NCI-H2196 (cell line): ENCODE results near the gene GPR50.

Experiments
- DNase-seq: peaks from one replicate; lab custom pipeline; 2025; ENCODE audit not compliant: unreplicated experiment; lab: John Stamatoyannopoulos, UW

GPR50 gene

GRCh38 chrX:151176231-151176750, at the start of gene GPR50:
TSS of gene GPR50 (plus strand) at chrX:151176584. CDS start at chrX:151176722, 138 bp downstream.
- DNase-seq: no peak

DNA sequence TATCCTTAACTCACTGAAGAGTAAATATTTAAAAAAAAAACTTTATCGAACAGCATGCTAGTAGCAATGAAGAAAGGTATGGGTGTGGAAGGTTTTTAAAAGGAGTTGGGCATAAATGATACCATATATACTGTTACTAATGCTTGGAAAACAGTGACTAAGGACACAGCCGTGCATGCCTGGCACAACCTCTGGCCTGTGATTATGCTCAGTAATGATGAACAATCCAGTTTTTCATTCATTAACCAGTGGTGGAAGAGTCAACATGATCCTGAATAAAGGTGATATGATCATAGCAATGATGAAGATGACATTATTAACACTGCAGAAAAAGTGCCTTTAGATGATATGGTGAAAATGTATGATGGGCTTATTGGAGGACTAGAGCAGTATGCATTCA, 43.9 kb upstream of the GPR50 start:
- DNase-seq: no peak

GRCh38 chrX:151151665-151152267, 24.6 kb upstream of the GPR50 start:
- peak; percentile 45 for DNase-seq

DNA sequence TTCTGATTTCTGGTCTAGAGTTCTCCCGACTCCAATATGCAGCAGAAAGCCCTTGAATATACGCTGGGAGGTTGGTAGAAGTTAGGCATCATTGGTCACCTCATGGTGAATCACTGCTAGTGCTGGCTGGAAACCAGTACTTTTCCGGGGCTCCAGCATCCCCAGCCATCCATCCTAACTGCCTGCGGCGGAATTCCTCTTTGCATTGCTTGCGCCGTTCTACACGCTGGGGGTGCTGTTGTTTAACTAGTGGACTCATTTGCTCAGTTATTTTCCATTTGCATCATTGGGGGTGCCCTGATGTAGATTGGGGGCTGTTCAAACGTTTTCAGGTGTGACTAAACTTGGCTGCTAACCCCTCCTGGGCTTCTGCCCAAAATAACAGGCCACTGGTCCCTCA, 23.3 kb upstream of the GPR50 start:
- no peak for DNase-seq

DNA sequence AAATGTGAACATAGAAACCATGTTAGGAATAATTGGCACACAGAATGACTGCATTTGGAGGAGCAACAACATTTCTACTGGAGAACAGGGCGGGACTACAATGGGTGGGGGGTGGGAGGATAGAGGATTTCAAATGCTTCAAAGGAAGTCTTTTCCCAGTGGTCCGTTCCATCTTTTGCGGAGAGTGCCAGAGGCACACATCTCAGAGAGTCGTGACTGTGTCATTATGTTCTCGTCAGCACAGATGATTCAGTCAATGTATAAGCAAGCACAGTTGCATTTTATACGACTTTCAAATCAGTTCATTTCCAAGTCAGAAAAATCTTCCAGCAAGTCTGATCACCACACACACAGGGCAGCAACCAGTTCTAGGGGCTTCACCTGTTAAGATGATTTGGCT, 22.7 kb upstream of the GPR50 start:
- DNase-seq: no peak

- no peak for DNase-seq
Observed at GRCh38 chrX:151155234-151155633, 21.1 kb upstream of the GPR50 start.

GRCh38 chrX:151161690-151162089, 14.7 kb upstream of the GPR50 start:
- DNase-seq: no peak

- no peak for DNase-seq
Observed at GRCh38 chrX:151167791-151168345, 8.5 kb upstream of the GPR50 start.

GRCh38 chrX:151169783-151170182, 6.6 kb upstream of the GPR50 start:
- no peak for DNase-seq

GRCh38 chrX:151174581-151175282, 1.7 kb upstream of the GPR50 start:
- no peak for DNase-seq

DNA sequence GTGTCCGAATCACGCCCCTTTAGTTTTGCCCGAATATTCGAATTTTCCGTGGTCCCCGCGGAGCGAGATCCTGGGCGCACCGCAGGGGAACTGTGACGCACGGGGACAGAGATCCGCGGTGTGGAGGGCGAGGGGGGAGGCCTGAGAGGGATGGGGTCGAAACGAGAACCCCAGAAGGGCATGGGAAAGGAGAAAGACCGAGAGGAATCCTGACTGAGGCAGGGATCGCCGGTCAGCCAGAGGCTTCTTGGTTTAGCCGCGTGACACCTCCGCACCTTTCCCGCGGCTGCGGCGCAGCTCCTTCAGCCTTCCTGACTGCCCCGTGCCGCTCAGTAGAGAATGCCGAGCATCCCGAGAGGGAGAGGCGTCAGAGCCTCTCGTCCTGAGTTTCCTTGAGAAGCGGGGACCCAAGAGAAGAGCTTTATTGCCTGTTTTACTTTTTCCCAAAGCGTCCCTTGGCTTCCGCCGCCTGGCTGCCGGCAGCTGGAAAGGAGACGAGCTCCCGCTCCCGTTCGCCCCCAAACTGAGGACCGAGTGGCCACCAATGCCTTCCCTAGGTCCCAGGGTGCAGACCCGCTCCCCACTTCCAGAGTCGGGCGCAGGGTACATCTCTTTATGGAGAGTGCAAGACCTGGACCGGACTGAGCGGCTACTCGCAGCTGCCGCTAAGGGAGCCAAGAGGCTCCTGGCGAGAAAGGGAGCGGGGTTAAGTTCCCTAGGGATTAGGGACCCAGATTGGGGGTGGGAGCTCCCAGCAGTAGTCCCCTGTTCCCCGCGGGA, 911 bp upstream of the GPR50 start:
- DNase-seq: no peak

- no peak for DNase-seq
Observed at GRCh38 chrX:151177141-151178027, 1.0 kb downstream of the GPR50 start.

GRCh38 chrX:151178746-151179145, 2.4 kb downstream of the GPR50 start:
- no peak for DNase-seq

DNA sequence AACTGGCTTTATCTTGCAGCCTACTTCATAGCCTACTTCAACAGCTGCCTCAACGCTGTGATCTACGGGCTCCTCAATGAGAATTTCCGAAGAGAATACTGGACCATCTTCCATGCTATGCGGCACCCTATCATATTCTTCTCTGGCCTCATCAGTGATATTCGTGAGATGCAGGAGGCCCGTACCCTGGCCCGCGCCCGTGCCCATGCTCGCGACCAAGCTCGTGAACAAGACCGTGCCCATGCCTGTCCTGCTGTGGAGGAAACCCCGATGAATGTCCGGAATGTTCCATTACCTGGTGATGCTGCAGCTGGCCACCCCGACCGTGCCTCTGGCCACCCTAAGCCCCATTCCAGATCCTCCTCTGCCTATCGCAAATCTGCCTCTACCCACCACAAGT, 4.0 kb downstream of the GPR50 start:
- DNase-seq: no peak

DNA sequence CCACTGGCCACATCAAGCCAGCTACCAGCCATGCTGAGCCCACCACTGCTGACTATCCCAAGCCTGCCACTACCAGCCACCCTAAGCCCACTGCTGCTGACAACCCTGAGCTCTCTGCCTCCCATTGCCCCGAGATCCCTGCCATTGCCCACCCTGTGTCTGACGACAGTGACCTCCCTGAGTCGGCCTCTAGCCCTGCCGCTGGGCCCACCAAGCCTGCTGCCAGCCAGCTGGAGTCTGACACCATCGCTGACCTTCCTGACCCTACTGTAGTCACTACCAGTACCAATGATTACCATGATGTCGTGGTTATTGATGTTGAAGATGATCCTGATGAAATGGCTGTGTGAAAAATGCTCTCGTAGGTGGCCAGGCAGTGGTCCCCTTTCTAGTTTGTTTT, 4.7 kb downstream of the GPR50 start:
- DNase-seq: no peak

- DNase-seq: no peak
Observed at GRCh38 chrX:151183233-151183753, 6.9 kb downstream of the GPR50 start.

DNA sequence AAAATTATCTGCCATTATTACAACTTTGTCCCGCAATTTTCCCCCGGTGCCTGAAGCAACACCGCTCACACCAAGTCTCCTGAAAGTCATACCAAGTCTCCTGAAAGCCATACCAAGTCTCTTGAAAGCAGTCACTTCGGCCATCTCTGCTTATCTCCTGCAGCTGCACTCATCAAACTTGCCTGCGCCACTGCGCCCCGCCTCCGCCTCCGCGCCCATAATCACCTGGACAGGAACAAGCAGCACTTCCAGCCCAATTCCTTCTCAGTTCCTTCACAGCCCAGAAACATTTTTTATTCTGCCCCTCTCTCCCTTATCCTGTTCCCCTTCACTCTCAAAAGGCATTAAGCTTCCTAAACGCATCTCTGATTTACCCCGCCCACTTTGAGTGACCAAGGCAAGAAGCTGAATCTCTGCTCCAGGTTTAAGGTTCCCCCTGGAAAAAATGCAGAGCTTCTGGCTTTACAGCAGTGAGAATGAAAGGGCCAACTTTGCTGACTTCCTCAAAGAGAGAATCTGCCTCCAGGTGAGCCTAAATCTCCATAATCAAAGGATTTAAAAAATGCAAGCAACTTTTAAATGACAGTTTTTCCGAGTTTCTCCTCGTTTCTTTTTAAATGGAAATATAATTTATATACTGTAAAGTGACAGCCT, 7.7 kb downstream of the GPR50 start:
- no peak for DNase-seq

DNA sequence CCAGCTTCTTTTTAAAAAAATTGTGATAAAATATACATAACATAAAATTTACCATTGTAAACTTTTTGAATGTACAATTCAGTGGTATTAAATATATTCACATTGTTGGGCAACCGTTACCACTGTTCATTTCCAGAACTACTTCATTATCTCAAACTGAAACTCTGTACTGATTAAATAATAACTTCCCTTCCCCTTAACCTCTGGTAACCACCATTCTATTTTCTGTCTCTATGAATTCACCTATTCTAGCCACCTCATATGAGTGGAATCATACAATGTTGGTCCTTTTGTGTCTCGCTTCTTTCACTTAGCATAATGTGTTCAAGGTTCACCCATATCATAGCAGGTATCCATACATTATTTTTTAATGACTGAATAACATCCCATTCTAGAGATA, 8.3 kb downstream of the GPR50 start:
- no peak for DNase-seq

DNA sequence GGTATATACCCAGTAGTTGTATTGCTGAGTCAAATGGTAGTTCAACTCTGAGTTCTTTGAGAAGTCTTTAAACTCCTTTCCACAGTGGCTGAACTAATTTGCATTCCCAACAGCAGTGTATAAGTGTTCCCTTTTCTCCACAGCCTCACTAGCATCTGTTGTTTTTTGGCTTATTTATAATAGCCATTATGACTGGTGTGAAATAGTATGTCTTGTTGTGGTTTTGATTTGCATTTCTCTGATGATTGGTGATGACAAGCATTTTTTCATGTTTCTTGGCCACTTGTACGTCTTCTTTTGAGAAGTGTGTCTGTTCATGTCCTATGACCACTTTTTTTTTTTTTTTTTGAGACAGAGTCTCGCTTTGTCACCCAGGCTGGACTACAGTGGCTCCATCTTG, 30.5 kb downstream of the GPR50 start:
- DNase-seq: no peak

DNA sequence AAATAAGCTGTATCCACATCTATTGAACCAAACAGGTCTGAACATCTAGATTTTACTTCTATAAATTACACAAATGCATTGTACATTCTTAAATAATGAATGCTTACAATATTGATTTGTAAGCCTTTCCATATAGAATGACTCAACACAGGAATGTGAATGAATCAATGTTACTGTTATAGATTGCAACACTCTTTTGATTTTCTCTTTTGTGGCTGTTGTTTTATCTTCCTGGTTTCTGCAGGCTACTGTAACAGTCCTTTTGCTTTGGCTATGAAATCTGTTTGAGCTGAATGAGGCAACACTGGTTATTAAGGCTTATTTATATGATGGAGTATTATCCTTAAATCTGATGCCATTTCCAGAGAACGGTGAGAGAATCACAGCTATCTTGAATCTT, 49.5 kb downstream of the GPR50 start:
- DNase-seq: no peak
